T-helper 1 cell (primary cell): ENCODE measurements around the gene LAMC2.

Source experiments
- DNase-seq, 5 donors: peaks; one replicate each; pipeline ENCODE4 v3.0.0-alpha.2; 2012 to 2020

The LAMC2 gene

DNA sequence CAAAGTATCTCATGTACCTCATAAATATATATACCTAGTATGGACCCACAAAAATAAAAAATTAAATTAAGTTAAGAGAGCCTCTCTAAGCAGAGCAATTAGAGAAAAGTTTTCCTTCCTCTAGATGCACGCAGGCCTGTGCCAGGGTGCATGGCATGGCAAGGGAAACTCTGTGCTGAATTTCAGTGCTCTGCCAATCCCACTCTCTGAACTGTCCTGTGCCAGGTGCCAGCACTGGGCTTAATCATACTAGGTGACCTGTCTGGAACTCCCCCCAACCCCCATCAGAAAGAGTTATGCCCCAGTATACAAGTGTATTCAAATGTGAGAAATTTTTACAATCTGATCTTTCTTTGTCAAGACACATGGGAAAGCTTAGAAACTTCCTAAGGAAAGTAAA is 10.4 kb upstream of the LAMC2 start:
- DNase-seq, result no peak

DNA sequence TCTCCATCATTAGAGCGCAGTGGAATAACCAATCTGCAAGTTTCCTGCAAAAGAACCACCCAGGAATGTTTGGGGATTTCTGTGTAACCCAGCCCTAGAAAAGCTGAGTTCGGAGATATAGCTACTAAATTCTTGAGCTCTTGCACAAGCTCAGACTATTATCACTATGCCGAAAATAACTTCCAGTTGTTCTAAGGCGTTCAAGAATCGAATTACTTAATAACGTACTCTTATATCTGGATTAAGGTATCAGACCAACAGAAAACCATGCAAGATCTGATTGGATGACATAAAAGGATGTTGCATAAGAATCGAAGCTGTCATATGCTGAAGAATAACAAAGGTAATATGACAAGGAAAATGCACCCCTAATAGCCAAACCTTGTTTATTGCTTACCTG is 7.5 kb upstream of the LAMC2 start:
- no peak for DNase-seq

DNA sequence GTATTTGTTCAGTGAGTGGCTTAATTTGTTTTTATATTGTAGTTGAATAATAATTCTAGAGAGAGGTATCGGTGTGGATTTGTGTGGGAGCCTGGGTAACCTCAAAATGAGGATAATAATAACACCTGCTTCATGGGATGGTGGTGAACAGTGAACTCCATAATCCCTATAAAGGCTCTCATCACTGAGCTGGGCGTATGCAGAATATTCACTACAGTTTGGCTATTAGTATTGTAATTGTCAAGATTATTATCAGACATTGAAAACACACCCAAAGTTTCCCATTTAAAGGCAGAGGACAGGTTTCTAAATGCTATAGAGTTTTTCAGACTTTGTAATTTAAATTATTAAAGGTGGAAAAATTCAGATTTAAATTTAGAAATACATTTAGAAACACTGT is 7.0 kb upstream of the LAMC2 start:
- DNase-seq, result no peak

DNA sequence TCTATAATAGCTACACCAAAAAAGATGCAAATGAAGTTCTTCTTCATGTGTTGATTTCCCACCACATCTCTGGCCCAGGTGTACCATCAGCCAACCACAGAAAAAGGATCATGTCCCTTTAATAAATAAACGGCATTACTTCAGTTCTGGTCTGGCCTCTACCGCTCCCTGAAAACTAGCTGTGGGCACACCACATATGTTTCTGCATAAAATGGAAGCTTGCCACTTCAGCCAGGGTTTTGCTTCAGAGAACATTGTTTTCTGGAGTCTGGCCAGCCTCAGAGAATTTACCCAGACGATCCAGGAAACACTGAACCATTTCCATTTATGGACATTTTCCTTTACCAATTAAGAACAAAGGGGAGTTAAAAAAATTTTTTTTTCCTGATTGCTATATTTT is 5.8 kb upstream of the LAMC2 start:
- no peak for DNase-seq

DNA sequence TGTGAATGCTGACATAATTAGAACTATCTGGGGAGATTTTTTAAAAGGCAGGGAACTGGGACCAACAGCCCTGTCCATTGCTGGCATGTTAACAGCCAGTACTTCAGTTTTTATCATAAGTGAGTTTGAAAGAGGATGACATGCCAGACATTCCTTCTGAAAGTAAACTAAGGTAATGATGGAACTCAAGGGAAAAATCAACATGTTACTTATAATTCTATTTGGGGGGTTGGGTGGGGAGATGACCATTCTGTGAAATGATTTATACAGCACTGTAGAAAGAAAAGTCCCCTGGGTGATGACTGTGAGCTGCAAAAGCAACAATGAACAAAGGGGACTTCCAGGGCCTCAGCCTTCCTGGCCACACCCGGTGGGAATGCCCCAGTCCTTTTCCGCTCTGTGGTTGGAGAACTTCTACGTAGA is 5.4 kb upstream of the LAMC2 start:
- peak in 1 of 5 donors; percentile 2 for DNase-seq

DNA sequence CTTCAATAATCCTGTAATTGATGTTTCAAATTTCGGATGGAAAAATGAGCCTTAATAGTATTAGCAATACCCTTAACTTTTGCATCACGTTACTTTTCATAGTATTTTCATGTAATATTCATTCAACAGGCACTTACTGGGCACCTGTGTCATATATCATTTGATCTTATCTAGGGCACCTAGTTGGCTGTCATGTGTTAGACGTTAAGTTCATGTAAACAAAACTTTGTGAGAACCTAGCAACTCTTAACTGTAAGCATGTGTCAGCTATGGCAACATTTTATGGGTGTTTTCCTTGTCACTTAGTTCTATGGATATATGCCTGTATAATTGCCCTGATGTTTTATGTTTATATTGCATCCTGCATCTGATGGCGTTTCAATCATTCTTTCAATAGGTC is 777 bp downstream of the LAMC2 start:
- no peak for DNase-seq

DNA sequence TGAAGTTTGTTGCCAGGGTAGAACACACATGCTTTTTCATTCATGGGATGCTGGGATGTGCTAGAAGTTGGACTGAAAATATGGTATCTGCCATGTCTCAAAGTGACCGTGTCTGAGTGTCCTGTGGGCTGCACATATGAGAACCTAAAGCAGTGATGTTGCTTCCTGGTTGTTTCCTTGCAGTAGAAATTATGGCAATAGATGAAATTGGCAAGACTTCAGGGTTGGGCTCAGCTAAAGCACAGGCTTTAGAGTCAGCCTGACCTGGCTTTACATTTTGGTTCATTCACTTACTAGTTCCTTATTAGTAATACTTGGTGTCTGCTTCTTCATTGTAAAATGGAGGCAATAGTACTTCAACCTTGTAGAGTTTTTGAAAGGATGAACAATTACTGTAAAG is 2.2 kb downstream of the LAMC2 start:
- DNase-seq, result no peak

DNA sequence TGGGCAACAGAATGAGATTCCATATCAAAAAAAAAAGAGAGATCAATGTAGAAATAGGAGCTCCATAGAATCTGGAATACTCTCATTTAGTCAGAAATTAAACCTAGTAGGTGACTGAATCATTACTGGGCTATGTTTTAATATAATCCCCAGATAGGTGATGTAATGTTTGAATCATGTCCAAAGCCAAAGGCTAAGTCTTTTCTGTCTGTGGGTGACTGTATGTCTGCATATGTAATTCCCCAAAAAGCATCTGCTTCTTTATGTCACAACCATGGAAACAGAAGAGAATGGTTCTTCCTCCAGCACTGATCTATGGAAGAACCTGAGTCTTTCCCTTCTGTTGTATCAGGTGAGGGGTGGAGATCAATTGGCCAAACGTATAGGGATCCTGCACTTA is 5.8 kb downstream of the LAMC2 start:
- DNase-seq, result no peak

DNA sequence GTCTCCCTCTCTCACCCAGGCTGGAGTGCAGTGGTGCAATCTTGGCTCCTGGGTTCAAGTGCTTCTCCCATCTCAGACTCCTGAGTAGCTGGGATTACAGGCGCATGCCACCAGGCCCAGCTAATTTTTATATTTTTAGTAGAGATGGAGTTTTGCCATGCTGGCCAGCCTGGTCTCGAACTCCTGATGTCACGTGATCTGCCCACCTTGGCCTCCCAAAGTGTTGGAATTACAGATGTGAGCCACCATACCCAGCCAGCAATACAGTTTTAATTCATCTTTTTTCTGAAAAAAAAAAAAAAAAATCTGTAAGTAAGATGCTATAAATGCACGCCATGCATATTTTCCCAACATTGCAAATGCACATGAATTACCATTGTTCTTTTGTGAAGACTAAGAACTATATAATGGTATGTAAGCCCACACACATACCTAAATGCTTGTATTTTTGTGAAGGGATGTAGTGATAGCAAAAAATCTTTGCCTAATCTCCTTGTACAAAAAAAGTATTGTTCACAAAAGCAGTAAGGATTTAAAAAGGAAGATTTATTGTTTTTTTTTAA is 8.0 kb downstream of the LAMC2 start:
- DNase-seq, result no peak

DNA sequence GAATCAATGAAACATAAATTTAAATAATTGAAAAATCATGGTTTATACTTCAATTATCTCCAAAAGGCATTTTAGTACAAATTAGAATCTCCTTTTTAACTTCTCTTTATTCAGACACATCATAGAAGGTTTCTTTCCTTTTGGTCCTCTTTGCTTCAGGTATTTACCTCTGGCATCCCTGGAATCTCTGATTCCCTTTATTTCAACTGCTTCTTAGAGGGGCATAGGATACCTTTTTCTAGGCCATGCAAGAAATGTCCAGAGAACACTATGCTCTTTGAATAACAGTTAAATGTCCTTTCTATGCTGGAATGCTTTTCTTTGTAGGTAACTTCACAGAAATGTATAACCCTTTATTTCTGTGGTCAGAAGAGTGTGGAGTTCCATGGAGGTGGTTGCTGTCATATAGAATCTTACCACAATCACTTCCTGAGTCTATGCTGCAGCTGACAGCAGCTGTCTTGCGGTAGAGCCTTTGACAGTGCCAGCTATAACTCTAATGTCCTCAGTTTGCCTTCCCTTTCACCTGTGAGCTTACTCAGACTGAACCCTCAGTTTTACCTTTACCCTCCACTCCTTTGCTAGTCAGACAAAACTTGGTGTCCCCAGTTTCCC is 8.6 kb downstream of the LAMC2 start:
- peak in 1 of 5 donors; percentile 71 for DNase-seq

DNA sequence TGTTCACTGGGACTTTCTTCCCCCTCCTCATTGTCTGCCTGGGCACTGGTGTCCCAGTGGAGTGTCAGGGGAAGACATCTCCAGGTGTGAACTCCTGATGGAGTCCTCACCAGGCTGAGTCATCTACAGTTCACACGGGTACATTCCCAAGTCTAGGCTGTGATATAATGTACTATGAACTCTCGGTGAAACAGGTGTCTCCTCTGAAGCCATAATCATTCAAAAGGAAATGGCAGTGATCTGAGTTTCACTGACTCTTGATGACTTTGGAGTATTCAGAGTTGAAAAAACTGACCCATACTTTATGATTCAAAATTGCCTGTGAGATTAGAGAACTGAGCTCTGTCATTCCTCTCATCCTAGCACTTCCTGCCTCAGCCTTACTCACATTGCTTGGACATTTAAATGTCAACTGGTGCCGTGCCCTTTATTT is 9.1 kb downstream of the LAMC2 start:
- DNase-seq, result peak in 1 of 5 donors; percentile 4

DNA sequence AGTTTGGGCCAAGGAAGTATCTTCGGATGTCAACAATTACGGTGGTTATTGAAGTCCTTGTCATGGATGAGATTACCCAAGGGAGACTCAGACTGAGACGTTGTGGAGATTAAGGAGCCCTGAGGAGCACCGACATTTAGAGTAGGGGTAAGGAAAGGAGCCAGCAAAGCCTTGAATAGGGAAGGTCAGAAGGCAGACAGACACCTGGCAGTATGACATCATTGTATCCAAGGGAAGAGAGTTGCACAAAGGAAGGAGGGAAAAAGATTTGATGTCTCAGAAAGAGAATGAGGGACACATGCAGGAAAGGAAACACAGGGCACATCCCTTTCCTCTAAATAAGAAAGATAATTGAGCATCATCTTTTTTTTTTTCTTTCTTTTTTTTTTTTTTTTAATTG is 11.7 kb downstream of the LAMC2 start:
- no peak for DNase-seq

DNA sequence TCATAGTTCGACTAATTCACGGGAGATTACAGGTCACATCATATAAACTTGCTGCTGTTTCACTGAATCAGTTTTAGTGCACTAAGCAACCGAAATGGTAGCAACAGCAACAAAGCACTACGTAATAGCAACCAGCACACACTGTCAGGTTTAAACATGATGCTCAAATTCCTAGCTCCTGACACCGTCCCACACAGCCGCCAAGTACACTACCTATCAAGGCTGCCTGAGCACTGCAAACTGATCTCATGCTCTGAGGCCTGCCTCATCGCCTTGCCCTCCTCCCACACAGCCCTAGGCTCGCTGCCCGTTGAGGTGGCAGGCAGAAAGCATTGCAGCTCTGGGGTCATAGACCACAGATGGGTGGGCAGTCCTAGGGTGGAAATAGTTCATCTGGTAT is 12.4 kb downstream of the LAMC2 start:
- DNase-seq, result no peak

DNA sequence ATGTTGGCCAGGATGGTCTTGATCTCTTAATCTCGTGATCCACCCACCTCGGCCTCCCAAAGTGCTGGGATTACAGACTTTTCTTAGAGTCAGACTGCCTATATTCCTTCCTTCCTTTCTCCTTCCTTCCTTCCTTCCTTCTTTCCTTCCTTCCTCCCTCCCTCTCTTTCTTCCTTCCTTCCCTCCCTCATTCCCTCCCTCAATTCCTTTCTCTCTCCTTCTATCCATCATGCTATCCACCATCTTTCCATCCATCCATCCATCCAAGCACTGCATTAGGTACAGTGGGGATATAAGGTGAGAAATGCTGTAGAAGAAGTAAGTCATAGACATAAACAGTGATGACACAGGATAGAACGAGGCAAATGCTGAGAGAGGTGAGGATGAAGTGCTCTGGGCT is 13.2 kb downstream of the LAMC2 start:
- DNase-seq, result no peak

DNA sequence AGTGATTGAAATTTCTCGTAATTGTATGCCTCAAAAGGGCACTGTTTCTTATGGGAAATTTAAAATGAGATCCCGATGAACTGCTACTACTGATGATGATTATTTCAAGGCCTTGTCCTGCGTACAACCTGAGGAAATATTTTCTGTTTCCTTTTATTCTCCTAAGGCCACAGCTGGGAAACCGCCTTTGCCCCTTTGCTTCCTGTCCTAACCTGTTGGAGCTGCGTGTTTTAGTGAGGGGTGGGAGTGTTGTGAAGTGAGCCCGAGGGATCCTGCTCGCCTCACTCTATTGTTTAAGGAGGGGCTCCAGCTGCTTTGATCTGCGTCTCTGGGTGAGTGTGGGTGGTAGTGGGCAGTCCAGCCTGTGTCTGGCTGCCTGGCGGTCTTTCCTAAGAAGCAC is 14.4 kb downstream of the LAMC2 start:
- no peak for DNase-seq

DNA sequence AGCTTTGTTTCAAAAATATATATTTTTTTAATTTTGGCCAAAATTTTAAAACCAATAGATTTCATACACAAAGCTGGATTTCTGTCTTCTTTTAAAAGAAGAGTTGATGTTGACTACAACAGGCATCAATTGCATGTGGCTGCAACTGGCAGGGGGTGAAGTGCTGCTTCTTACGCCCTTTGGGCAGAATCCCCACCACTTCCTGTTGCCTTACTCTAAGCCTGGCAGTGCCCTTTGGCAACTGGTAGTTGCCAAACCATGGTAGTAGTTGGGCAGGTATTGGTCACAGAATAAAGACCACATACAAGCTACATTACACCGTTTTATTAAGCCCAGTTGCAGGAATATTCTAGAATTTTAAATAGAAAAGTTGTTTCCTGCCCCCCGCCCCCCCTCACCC is 17.0 kb downstream of the LAMC2 start:
- peak in 1 of 5 donors; percentile 5 for DNase-seq

DNA sequence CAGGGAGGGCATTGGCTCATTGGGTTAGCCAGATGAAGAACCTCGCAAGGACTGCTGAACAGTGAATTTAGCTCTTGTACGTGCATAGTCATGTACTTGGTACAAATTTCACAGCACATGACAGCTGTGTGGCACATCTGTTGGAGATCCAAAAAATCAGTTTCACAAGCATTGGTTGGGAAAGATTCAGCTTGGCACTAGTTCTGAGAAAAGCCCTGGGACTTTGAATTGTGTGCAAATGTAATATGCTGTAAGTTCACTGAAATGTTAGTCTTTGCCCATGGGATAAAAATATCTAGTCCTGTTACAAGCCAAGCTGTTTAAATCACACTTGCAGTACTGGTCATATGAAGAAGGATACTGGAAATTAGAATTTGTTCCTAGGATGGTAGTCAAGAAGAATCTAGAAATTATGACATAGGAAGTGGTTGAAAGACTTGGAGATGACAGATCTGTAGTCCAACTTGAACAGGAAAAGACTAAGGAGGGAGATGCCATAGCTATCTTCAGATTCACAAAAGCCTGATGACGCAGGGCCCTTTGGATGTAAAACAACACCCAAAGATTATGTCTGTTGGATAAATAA is 19.2 kb downstream of the LAMC2 start:
- no peak for DNase-seq

DNA sequence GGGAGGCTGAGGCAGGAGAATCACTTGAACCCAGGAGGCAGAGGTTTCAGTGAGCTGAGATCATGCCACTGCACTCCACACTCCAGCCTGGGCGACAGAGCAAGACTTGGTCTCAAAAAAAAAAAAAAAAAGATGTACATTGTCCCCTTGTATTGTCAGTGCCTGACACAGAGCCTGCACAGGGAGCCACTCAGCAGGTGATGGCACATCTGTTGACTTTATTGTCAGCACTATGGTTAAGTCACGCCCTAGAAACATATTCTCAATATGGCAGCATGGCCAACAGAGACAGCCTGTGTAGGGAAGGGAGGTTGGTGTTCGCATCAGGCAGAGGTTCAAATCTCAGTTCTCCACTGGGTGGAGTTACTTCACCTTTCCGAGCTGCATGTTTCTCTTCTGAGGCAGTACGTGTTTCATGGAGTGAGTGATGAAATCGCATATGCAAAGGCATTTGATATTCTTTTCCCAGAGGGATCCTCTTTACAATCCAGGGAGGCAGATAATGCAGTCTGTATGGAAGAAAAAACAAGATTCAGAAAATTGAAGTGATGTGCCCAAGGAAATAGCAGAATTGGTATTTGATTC is 20.6 kb downstream of the LAMC2 start:
- DNase-seq, result no peak

DNA sequence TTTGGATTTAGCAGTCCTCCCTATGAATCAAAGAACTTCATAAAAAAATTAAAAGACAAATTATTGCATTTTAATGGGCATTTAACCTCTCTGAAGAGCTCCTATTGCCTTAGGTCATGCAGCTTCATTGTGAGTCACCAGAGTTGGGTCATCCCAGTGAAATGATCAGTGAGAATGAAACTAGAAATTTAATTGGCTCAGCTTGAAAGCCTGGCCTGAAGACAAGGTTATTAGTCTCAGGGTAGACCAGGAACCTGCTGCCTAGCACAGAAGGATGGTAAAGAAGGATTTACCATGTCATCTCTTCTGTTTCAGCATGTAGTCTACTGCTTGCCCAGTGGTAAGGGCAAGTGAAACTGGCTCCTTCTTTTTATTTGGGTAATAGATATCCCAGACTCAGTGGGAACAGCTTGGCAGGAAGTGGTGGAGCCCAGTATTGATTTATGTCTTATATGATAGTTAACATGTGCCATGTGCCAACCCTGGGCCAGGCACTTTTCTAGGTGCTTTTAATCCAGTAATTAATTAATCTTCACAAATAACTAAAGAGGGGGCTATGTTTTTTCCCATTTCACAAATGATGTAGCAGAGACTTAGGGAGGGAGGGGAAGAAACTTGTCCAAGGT is 23.6 kb downstream of the LAMC2 start:
- DNase-seq, result peak in 1 of 5 donors; percentile 23

DNA sequence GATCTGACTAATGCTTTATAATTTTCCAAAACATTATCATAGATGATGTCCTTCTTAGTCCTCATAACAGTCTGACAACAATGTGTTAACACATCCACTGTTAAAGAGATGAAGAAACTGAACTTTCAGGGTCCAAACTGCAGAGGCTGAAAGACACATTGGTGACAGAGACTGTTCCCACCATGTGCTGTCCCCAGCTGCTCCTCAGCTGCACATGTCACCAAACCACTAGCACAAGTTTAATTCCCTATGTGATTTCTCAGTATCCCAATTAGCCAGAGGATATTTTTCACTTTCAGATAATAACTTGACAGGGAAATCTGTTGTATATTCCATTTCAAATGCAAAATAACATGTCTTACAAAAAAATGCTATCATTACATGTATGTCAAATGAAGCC is 24.6 kb downstream of the LAMC2 start:
- no peak for DNase-seq

DNA sequence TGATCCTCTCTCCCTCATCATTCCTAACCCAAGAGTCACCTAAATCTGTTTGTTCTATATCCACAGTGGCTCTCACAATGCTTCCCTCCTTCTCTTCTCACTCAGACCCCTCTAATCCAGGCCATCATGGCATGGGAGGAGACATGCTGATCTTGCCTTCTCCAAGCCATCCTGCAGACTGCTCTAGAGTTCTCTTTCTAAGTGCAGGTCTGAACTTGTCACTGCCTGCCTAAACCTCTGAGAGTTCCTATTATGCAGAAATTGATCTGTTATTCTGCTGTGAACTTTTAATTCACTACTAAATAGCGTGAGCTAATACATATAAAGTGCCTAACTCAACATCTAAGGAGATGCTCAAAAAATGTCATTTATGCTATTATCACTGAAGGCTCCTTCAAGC is 26.8 kb downstream of the LAMC2 start:
- DNase-seq, result no peak

DNA sequence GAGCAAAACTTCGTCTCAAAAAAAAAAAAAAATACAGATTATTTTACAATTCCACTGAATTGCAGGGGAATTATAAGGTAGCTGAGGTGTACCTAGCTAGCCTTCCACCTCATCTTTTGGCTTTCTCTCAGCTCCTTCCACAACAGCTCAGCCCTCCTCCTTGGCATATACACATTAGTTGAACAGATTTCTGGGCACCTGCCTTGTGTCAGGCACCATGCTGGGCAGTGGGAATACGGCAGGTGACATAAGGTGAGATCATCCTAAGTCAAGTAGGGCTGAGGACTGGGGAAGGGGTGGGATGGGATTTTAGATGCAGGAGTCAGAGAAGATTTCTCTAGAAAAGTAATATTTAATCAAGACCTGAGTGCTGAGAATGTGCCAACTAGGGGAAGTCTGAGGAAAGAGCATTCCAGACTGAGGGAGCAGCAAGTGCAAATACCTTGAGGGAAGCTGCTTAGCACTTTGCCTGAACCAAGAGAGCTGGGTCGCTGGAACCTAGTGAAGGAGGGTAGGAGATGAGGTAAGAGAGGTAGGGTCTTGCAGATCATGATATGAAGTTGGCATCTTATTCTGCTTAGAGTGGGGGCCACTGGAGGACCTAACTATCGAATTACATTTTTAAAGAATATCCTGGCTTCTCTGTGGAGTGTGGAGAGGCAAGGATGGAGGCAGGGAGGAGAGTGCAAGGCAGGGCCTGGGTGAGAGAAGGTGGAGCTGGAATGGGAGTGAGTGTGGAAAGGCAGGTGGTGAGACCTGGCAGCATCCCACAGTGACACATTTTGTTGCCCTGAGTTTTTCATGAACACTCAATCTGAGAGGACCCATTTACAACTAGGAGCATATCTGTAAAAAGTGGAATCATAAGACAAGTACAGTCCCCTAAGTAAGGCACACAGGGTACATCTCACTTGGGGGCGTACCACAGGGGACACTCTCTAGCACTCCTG is 28.2 kb downstream of the LAMC2 start:
- DNase-seq, result no peak
